ENCODE data around the gene SREBF2. TPM values are rescaled to one million over a fixed set of nuclear protein-coding genes. Genes with fewer than 3 reads are reported as not detected.

Gene SREBF2
- total RNA-seq, 1 experiment from 2014 or later = 150 TPM

DNA sequence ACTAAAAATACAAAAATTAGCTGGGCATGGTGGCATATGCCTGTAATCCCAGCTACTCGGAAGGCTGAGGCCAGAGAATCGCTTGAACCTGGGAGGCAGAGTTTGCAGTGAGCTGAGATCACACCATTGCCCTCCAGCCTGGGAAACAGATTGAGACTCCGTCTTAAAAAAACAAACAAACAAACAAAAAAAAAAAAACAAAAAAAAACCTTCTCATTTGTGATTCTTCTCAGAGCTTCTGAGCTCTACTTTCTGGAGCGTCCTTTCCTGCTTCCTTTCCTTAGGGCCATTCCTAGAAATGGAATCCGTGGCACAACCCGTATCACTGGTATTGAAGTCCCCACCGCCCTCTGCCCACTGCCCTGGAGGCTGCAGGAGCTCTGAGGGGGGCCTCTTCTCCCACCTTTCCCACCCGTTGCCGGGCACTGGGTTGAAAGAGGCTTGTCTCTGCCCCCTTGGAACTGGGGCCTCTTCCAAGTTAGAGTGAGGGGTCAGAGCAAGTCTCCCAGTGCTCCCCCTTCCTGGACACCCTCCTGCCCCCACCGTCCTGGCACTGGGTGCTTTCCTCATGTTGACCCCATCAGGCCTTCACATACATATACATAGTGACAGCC lies 83.9 kb downstream of the SREBF2 start:
- intact Hi-C loops (cut with micrococcal nuclease; ENCODE audit: unreplicated experiment) = no loop called here
- ChIA-PET POLR2A (interaction anchor here (0.6 to 0.7 kb wide), 2 partner anchors 71 to 116 kb away, joined by 4 to 7 read pairs; partner anchors contain the start of gene CCDC134), CTCF (interaction anchor here (2.7 kb wide), 1 partner anchor 9 kb away, joined by 10 read pairs; no protein-coding TSS in a partner anchor)
- Mint-ChIP-seq H3K4me3 (ENCODE audit: unreplicated experiment) (no peak overlapping the region), H3K9me3 (ENCODE audit: unreplicated experiment) (no peaks in the 10 kb centered on the region), H3K4me1 (ENCODE audit: low read depth, unreplicated experiment) (no peaks in the 10 kb centered on the region), H3K27ac (ENCODE audit: unreplicated experiment) (no peak overlapping the region), H3K36me3 (ENCODE audit: insufficient read depth, unreplicated experiment) (peaks cover 4% of the 10 kb centered on the region), H3K27me3 (ENCODE audit: insufficient read depth, unreplicated experiment) (peaks cover 17% of the 10 kb centered on the region)
- no peak overlapping the region for H3K4me3 ChIP-seq (ENCODE audit: low read depth, low read length)
- no peaks in the 10 kb centered on the region for H3K4me1 ChIP-seq
- H3K9me3 ChIP-seq = no peaks in the 10 kb centered on the region
- no peak for DNase-seq
- H3K36me3 ChIP-seq (ENCODE audit: control insufficient read depth, insufficient read depth, low read length) = no peaks in the 10 kb centered on the region
- no peak for TF ChIP-seq CTCF (IDR thresholded peaks at IDR 0.05; ENCODE audit: insufficient read depth in 1 of 2, low read depth in 1 of 2, low read length in 1 of 2, severe bottlenecking in 1 of 2, unreplicated experiment in 1 of 2)
- no peaks in the 10 kb centered on the region; the same call in 1 of the 2 replicates for H3K27me3 ChIP-seq (replicated peaks; ENCODE audit: control insufficient read depth, insufficient read depth, low read length)
- no TSS peak for BruUV-seq (replicated peaks)

DNA sequence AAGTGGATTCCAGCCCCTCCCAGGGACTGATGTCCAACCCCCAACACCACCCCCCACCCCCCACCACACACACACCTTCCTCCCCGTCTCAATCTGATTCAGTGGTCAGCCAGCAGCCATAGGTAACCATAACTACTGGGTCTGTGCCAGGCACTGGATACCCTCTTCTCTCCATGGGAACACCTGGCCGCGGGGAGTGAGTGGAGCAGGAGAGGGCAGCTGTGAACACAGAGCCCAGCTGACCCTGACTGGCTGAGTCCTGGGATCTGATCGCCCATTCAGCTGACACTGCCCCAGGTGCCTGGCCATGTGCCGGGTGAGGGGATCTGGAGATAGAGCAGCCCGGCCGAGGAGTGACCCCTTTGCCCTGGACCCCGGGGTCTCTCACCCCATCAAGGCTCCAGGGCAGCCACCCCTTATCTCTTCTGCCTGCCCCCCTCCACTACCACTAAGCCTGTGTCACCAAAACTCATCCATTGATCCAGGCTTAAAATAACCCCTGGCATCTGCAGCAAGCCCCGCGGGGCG lies 84.5 kb downstream of the SREBF2 start:
- Histone ChIP-seq H3K4me3 (ENCODE audit: low read depth, low read length) (no peak overlapping the region), H3K27me3 (replicated peaks; ENCODE audit: control insufficient read depth, insufficient read depth, low read length) (no peaks in the 10 kb centered on the region; the same call in 1 of the 2 replicates), H3K36me3 (ENCODE audit: control insufficient read depth, insufficient read depth, low read length) (no peaks in the 10 kb centered on the region), H3K9me3 (no peaks in the 10 kb centered on the region), H3K4me1 (no peaks in the 10 kb centered on the region)
- Mint-ChIP-seq H3K27ac (ENCODE audit: unreplicated experiment) (no peak overlapping the region), H3K36me3 (ENCODE audit: insufficient read depth, unreplicated experiment) (no peaks in the 10 kb centered on the region), H3K27me3 (ENCODE audit: insufficient read depth, unreplicated experiment) (peaks cover 16% of the 10 kb centered on the region), H3K4me1 (ENCODE audit: low read depth, unreplicated experiment) (no peaks in the 10 kb centered on the region), H3K4me3 (ENCODE audit: unreplicated experiment) (no peak overlapping the region), H3K9me3 (ENCODE audit: unreplicated experiment) (no peaks in the 10 kb centered on the region)
- TF ChIP-seq CTCF (IDR thresholded peaks at IDR 0.05; ENCODE audit: insufficient read depth in 1 of 2, low read depth in 1 of 2, low read length in 1 of 2, severe bottlenecking in 1 of 2, unreplicated experiment in 1 of 2) = no peak
- DNase-seq = no peak
- intact Hi-C loops (cut with micrococcal nuclease; ENCODE audit: unreplicated experiment) = no loop called here
- CTCF ChIA-PET = no interaction called here
- POLR2A ChIA-PET = interaction anchor here (0.6 kb wide), 1 partner anchor 117 kb away, joined by 4 read pairs; the partner anchor contains the start of gene CCDC134
- BruUV-seq (replicated peaks) = no TSS peak

GRCh38 chr22:41917903-41918791 lies 85.2 kb downstream of the SREBF2 start:
- H3K9me3 Mint-ChIP-seq (ENCODE audit: unreplicated experiment) = no peaks in the 10 kb centered on the region
- DNase-seq = no peak
- no peaks in the 10 kb centered on the region for H3K36me3 Mint-ChIP-seq (ENCODE audit: insufficient read depth, unreplicated experiment)
- peaks cover 9% of the 10 kb centered on the region for H3K27me3 Mint-ChIP-seq (ENCODE audit: insufficient read depth, unreplicated experiment)
- intact Hi-C loops (cut with micrococcal nuclease; ENCODE audit: unreplicated experiment) = no loop called here
- H3K4me1 Mint-ChIP-seq (ENCODE audit: low read depth, unreplicated experiment) = no peaks in the 10 kb centered on the region
- H3K4me1 ChIP-seq = no peaks in the 10 kb centered on the region
- ChIA-PET CTCF (no interaction called here), POLR2A (no interaction called here)
- H3K27ac Mint-ChIP-seq (ENCODE audit: unreplicated experiment) = no peak overlapping the region
- TF ChIP-seq CTCF (IDR thresholded peaks at IDR 0.05; ENCODE audit: insufficient read depth in 1 of 2, low read depth in 1 of 2, low read length in 1 of 2, severe bottlenecking in 1 of 2, unreplicated experiment in 1 of 2) = no peak
- no peak overlapping the region for H3K4me3 ChIP-seq (ENCODE audit: low read depth, low read length)
- H3K9me3 ChIP-seq = no peaks in the 10 kb centered on the region
- no TSS peak for BruUV-seq (replicated peaks)
- no peaks in the 10 kb centered on the region; the same call in 1 of the 2 replicates for H3K27me3 ChIP-seq (replicated peaks; ENCODE audit: control insufficient read depth, insufficient read depth, low read length)
- H3K4me3 Mint-ChIP-seq (ENCODE audit: unreplicated experiment) = no peak overlapping the region
- H3K36me3 ChIP-seq (ENCODE audit: control insufficient read depth, insufficient read depth, low read length) = no peaks in the 10 kb centered on the region

Measured in Caco-2 (cell line).